ENCODE measurements around the gene CFAP54.

Gene CFAP54

DNA sequence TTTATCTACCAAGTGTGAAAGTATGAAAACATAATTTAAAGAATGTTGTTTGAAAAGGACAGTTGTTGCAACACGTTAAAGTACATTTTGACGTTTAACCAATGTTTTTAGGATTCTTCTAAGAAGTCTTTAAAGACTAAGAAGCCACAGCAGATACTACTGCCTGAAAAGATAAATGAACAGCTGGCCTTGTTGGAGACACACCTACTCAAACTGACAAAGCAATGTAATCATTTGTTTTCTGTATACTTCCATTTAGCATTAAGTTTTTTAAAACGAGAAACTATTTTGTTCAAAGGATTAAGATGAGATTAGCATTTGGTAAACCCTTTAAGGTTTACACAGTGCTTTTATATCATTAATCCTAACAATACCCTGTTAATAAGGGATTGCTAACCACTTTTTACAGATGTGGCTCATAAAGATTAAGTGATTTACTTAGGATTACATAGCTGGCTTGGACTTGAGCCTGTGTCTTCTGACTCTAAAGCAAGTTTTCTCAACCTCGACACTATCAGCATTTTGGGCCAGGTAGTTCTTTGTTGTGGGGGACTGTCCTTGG is 134.4 kb downstream of the CFAP54 start:
- H3K4me3 ChIP-seq (ENCODE audit: low read length) = no peak overlapping the region
- TF ChIP-seq, protein P1, sequence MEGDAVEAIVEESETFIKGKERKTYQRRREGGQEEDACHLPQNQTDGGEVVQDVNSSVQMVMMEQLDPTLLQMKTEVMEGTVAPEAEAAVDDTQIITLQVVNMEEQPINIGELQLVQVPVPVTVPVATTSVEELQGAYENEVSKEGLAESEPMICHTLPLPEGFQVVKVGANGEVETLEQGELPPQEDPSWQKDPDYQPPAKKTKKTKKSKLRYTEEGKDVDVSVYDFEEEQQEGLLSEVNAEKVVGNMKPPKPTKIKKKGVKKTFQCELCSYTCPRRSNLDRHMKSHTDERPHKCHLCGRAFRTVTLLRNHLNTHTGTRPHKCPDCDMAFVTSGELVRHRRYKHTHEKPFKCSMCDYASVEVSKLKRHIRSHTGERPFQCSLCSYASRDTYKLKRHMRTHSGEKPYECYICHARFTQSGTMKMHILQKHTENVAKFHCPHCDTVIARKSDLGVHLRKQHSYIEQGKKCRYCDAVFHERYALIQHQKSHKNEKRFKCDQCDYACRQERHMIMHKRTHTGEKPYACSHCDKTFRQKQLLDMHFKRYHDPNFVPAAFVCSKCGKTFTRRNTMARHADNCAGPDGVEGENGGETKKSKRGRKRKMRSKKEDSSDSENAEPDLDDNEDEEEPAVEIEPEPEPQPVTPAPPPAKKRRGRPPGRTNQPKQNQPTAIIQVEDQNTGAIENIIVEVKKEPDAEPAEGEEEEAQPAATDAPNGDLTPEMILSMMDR (conservative IDR thresholded peaks at IDR 0.05; ENCODE audit: low read length) = no peak
- no peak for DNase-seq (ENCODE audit: low read depth)

DNA sequence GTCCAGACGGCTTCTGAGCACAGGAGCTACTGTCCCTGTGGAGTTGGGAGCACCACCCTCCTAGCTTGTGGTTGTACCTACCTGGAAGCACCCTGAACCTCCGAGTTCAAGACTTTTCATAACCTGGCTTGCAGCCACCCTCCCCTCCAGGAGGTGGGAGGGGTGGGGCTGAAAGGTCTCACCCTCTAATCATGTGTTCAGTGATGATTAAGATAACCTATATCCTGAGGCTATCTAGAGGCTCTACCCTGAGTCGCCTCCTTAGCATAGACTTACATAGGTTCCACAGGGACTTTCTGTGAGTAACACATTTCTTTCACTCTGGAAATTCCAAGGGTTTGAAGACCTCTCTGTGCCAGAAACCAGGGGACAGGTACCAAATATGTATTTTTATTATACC is 146.5 kb downstream of the CFAP54 start:
- no peak for DNase-seq (ENCODE audit: low read depth)
- TF ChIP-seq, protein P1 (conservative IDR thresholded peaks at IDR 0.05; ENCODE audit: low read length) = no peak
- H3K4me3 ChIP-seq (ENCODE audit: low read length) = no peak overlapping the region

DNA sequence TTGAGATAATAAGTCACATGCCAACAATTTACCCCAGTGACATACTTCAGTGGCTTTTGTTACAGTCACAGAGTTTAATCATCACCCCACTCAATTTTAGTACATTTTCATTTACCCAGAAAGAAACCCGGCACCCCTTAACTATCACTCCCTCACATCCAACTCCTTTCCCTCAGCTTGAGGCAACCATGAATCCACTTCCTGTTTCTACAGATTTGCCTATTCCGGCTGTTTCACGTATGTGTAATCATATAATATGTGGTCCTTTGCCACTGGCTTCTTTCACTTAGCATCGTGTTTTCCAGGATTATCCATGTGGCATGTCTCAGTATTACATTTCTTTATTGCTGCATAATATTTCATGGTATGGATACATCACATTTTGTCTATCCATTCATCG is 147.5 kb downstream of the CFAP54 start:
- DNase-seq (ENCODE audit: low read depth) = no peak
- TF ChIP-seq, protein P1 (conservative IDR thresholded peaks at IDR 0.05; ENCODE audit: low read length) = no peak

DNA sequence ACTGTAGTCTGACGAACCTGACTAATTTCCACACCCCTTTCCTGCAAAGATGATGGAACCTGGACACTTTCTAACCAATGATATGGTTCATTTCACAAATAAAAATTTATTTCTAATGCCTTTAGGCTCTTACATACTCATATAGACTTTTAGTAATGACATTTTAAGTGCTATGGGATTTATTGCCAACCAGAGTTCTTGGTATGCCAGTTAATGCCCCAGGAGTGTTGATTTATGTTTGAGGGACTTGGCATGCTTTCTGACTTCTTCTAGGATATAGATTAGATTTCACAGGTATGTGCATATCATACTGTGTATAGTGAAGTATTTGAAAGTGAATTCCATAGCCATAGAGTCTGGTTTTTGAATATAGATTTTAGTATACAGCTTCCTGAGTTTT is 159.5 kb downstream of the CFAP54 start:
- no peak overlapping the region for H3K4me3 ChIP-seq (ENCODE audit: low read length)
- TF ChIP-seq, protein P1 (conservative IDR thresholded peaks at IDR 0.05; ENCODE audit: low read length) = no peak
- no peak for DNase-seq (ENCODE audit: low read depth)

More for the DNA sequence above, 147.5 kb downstream of the CFAP54 start:
- H3K4me3 ChIP-seq (ENCODE audit: low read length) = no peak overlapping the region

DNA sequence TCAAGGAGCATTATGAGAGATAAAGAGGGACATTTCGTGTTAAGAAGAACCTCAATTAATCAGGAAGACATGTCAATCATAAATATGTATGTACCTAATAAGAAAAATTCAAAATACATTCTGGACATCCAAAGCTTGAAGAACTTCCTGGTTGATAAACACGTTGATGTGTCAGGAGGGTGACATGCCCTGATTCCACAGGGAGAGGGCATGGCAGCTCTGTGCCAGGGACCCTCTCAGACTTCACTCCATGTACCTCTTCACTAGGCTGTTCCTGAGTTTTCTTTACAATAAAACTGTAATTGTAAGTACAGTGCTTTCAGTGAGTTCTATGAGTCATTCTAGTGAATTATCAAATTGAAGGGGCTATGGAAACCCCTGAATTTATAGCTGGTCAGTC is 163.5 kb downstream of the CFAP54 start:
- TF ChIP-seq, protein P1 (conservative IDR thresholded peaks at IDR 0.05; ENCODE audit: low read length) = no peak
- no peak overlapping the region for H3K4me3 ChIP-seq (ENCODE audit: low read length)

DNA sequence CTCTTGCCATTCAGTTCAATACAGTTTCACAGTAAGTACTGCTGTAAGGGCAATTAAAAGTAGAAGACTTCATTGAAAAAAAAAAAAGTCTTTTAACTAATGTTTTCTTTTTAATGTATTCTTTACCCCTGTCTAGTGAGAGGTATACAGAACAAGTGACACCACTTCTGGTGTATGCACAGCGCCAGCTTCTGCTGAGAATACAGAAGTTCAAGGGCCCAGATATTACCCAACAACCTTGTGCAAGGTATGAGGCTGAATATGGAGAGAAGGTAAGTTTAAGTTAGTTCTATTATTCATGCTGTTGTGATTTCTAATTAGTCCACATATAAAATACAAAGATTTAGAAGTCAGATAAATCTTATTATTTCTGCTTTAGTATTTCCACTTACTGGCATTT is 168.7 kb downstream of the CFAP54 start:
- TF ChIP-seq, protein P1 (conservative IDR thresholded peaks at IDR 0.05; ENCODE audit: low read length) = no peak
- no peak overlapping the region for H3K4me3 ChIP-seq (ENCODE audit: low read length)

More for the DNA sequence above, 163.5 kb downstream of the CFAP54 start:
- DNase-seq (ENCODE audit: low read depth) = no peak

DNA sequence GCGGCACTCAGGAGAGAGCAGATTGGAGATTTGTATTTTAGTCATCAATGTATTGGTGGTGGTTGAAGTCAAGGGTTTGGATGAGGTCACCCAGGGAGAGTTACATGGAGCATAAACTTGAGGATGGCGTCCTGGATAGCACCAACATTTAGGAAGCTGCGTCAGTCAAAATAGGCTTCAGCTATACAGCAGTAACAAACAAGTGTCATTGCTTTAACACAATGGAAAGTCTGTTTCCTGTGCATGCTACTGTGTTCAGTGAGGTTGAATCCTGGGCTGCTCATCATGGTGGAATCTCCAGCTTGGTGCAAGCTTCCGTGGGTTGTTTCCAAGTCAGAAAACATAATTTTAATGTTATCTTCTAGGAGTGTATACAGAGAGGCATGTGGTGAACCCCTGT is 180.4 kb downstream of the CFAP54 start:
- no peak overlapping the region for H3K4me3 ChIP-seq (ENCODE audit: low read length)
- no peak for DNase-seq (ENCODE audit: low read depth)
- TF ChIP-seq, protein P1 (conservative IDR thresholded peaks at IDR 0.05; ENCODE audit: low read length) = no peak

More for the DNA sequence above, 168.7 kb downstream of the CFAP54 start:
- DNase-seq (ENCODE audit: low read depth) = no peak

Measured in AG10803 (cell line).